ENCODE results near the gene ABLIM2. TPM values are rescaled to one million over a fixed set of nuclear protein-coding genes. Genes with fewer than 3 reads are reported as not detected.

The ABLIM2 gene
- total RNA-seq, 1 experiment from 2014 or later, result 6.1 TPM

- no peak for TF ChIP-seq MAX (IDR thresholded peaks at IDR 0.05)
- TF ChIP-seq ELF1 (IDR thresholded peaks at IDR 0.05; ENCODE audit: borderline replicate concordance, low read depth), result no peak
- TF ChIP-seq, protein P1, sequence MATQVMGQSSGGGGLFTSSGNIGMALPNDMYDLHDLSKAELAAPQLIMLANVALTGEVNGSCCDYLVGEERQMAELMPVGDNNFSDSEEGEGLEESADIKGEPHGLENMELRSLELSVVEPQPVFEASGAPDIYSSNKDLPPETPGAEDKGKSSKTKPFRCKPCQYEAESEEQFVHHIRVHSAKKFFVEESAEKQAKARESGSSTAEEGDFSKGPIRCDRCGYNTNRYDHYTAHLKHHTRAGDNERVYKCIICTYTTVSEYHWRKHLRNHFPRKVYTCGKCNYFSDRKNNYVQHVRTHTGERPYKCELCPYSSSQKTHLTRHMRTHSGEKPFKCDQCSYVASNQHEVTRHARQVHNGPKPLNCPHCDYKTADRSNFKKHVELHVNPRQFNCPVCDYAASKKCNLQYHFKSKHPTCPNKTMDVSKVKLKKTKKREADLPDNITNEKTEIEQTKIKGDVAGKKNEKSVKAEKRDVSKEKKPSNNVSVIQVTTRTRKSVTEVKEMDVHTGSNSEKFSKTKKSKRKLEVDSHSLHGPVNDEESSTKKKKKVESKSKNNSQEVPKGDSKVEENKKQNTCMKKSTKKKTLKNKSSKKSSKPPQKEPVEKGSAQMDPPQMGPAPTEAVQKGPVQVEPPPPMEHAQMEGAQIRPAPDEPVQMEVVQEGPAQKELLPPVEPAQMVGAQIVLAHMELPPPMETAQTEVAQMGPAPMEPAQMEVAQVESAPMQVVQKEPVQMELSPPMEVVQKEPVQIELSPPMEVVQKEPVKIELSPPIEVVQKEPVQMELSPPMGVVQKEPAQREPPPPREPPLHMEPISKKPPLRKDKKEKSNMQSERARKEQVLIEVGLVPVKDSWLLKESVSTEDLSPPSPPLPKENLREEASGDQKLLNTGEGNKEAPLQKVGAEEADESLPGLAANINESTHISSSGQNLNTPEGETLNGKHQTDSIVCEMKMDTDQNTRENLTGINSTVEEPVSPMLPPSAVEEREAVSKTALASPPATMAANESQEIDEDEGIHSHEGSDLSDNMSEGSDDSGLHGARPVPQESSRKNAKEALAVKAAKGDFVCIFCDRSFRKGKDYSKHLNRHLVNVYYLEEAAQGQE (IDR thresholded peaks at IDR 0.05; ENCODE audit: low read depth), result no peak
- TF ChIP-seq SRF (IDR thresholded peaks at IDR 0.05; ENCODE audit: low read depth), result no peak
- no peak for TF ChIP-seq EZH2 (IDR thresholded peaks at IDR 0.05)
- no peak for TF ChIP-seq CBX3 (IDR thresholded peaks at IDR 0.05; ENCODE audit: low read depth)
- TF ChIP-seq FOSL1 (IDR thresholded peaks at IDR 0.05; ENCODE audit: low read depth), result no peak
Observed at GRCh38 chr4:8204576-8205227, 46.1 kb upstream of the ABLIM2 start (continued).

DNA sequence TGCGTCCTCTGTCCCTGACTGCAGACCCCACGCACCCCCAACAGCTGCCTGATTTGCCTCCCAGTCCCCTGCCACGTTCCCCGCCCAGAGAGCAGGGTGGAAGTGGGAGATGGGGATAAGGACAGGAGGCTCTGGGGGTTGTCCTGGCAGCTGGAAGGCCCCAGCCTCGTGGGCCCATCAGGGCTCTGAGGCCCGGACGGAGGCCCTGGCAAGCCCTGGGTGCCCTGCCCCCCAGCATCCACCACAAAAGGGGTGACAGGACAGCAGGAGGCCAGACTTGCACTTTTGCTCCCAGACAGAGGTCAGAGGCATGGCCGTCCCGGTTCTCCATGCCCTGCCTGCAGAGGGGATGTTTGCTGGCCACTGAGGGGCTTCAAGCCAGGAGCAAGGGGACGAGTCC is 45.2 kb upstream of the ABLIM2 start:
- RAD21 ChIA-PET (ENCODE audit: low non-redundant PET in 1 of 2, low total read pairs in 2 of 2, uncharacterized antibody in 2 of 2, unreplicated experiment in 2 of 2), result no interaction called here
- no TSS peak for BruUV-seq (replicated peaks)
- H4K20me1 ChIP-seq (ENCODE audit: insufficient read depth), result no peaks in the 10 kb centered on the region
- no peak for ATAC-seq
- H3K9ac ChIP-seq (ENCODE audit: low read length), result no peak overlapping the region
- no peak overlapping the region for H3K4me2 ChIP-seq (ENCODE audit: low read length)
- H3K9me3 ChIP-seq (ENCODE audit: control insufficient read depth in 1 of 2, insufficient read depth in 1 of 2, low read depth in 1 of 2, low read length in 2 of 2), result no peaks in the 10 kb centered on the region
- no peak overlapping the region for H3K27ac ChIP-seq (ENCODE audit: low read depth, low read length)
- DNase-seq (ENCODE audit: low read depth, low spot score), result no peak
- H3K79me2 ChIP-seq (ENCODE audit: insufficient read depth, low read length), result no peaks in the 10 kb centered on the region
- H3K36me3 ChIP-seq (ENCODE audit: control insufficient read depth in 1 of 2, insufficient read depth in 2 of 2, low read length in 2 of 2), result no peaks in the 10 kb centered on the region
- no peak for TF ChIP-seq FOSL1 (IDR thresholded peaks at IDR 0.05; ENCODE audit: low read depth)
- TF ChIP-seq CEBPB (IDR thresholded peaks at IDR 0.05; ENCODE audit: low read depth), result no peak
- H3K4me1 ChIP-seq (ENCODE audit: control insufficient read depth in 1 of 2, insufficient read depth in 2 of 2, low read length in 2 of 2), result peaks cover 18 to 30% of the 10 kb centered on the region in 2 experiments
- CTCF ChIA-PET, result no interaction called here
- no peaks in the 10 kb centered on the region for H3K9me2 ChIP-seq (ENCODE audit: insufficient read depth)
- intact Hi-C loops (cut with micrococcal nuclease), result no loop called here
- no peaks in the 10 kb centered on the region for H3K27me3 ChIP-seq (ENCODE audit: insufficient read depth, low read length)
- no peak overlapping the region for H2AFZ ChIP-seq (ENCODE audit: low read depth, low read length, poor library complexity, severe bottlenecking)
- POLR2A ChIA-PET, result no interaction called here
- no peak overlapping the region for H3K4me3 ChIP-seq (replicated peaks in 1 of 2; ENCODE audit: low read depth in 1 of 2, low read length in 2 of 2)
